Effector memory CD4-positive, alpha-beta T cell (primary cell): ENCODE data around the gene TPSAB1.
"Not testable (repeated sequence)": the region's sequence is repeated elsewhere in the genome, so short reads cannot be mapped to it uniquely, and the experiment has no call there.

Experiments
- DNase-seq, 3 donors: peaks; one replicate each; pipeline ENCODE4 v3.0.0-alpha.2; 2020
- H3K27ac ChIP-seq: 2 replicates; pipeline ENCODE4 v1.7.0; 2013; ENCODE audit warnings: mild to moderate bottlenecking, low read length, moderate library complexity; ENCODE audit not compliant: insufficient read depth, poor library complexity, severe bottlenecking
- H3K27me3 ChIP-seq: replicated peaks from 2 replicates; pipeline ENCODE4 v1.7.0; 2013; ENCODE audit warnings: mild to moderate bottlenecking, low read length; ENCODE audit not compliant: insufficient read depth, control insufficient read depth, poor library complexity, severe bottlenecking
- H3K36me3 ChIP-seq: 2 replicates; pipeline ENCODE4 v1.7.0; 2013; ENCODE audit warnings: mild to moderate bottlenecking, low read length, moderate library complexity; ENCODE audit not compliant: control insufficient read depth, insufficient read depth
- H3K4me1 ChIP-seq: 2 replicates; pipeline ENCODE4 v1.7.0; 2013; ENCODE audit warnings: low read length, mild to moderate bottlenecking; ENCODE audit not compliant: control insufficient read depth, insufficient read depth, poor library complexity, severe bottlenecking
- H3K4me3 ChIP-seq: 2 replicates; pipeline ENCODE4 v1.7.0; 2013; ENCODE audit warnings: low read length, low read depth, mild to moderate bottlenecking; ENCODE audit not compliant: insufficient read depth, poor library complexity, severe bottlenecking
- H3K9me3 ChIP-seq: 2 replicates; pipeline ENCODE4 v1.7.0; 2013; ENCODE audit warnings: mild to moderate bottlenecking, low read length, moderate library complexity; ENCODE audit not compliant: control insufficient read depth

The TPSAB1 gene

DNA sequence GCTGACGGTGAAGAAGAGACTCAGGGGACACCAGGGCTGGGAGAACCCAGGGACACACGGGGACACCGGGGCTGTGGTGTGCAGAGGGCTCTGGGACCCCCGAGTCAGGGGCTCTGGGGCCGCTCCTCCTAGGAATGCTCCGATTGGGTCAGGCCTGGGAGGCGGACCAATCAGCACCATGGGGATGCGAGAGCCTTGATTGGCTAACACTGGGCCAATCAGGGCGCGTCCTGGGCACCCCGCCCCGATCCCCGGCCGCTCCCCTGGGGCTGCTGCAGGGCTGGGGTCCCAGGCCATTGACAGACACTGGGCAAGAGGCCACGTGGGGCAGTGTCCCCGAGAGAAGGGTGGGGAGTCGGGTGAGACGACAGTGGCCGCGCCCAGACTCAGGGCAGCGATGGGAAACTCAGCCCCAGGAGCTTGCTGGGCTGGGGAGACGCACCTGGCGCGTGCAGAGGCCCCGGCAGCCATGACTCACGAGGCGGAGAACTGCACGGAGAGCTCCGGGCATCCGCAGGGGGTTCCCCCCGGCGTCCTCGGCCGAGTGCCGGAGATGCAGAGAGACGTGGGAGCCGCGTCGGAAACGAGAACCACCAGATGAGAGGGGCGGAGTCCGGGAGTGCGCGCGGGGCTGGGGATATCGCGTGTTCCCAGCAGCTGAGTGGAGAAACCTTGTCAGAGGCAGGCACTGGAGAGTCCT is 8.3 kb upstream of the TPSAB1 start:
- not testable (repeated sequence) for H3K9me3 ChIP-seq, H3K4me3 ChIP-seq, DNase-seq, H3K4me1 ChIP-seq, H3K27ac ChIP-seq, H3K27me3 ChIP-seq, H3K36me3 ChIP-seq

DNA sequence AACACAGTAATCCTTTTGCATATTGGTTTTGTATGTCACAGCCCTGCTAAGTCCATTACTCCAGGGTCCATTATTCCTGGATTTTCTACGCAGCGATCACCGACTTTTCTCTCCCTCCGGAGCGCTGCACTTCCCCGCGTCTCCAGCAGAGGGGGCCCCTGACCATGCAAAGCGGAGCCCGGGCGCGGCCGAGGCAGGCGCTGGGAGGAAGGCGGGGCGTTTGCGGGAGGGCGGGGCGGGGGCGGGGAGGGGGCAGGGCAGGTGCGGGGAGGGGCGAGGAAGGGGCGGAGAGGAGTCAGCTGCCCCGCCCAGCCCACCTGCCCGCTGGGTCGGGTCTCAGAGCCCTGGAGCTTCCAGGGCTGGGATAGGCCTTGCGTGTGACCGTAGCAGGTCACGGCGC is 3.8 kb upstream of the TPSAB1 start:
- not testable (repeated sequence) for DNase-seq, H3K4me3 ChIP-seq, H3K4me1 ChIP-seq, H3K9me3 ChIP-seq, H3K27me3 ChIP-seq, H3K36me3 ChIP-seq, H3K27ac ChIP-seq

DNA sequence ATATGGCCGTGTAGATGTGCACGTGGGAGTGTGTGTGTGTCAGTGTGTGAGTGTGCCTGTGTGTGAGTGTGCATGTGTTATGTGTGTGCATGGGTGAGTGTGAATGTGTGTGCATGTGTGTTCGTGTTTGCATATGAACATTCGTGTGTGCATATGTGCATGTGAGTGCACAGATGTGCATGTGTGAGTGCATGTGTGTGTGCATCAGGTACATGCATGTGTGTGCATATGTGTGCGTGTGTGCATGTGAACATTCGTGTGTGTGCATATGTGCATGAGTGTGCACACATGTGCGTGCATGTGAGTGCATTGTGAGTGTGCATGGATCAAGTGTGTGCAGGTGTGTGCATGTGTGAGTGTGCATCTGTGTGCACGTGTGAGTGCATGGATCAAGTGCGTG is 2.5 kb upstream of the TPSAB1 start:
- Histone ChIP-seq H3K27me3 (no peaks in the 10 kb centered on the region), H3K4me3 (no peak overlapping the region), H3K27ac (no peak overlapping the region), H3K36me3 (no peaks in the 10 kb centered on the region), H3K4me1 (no peaks in the 10 kb centered on the region), H3K9me3 (no peaks in the 10 kb centered on the region)
- DNase-seq = no peak

DNA sequence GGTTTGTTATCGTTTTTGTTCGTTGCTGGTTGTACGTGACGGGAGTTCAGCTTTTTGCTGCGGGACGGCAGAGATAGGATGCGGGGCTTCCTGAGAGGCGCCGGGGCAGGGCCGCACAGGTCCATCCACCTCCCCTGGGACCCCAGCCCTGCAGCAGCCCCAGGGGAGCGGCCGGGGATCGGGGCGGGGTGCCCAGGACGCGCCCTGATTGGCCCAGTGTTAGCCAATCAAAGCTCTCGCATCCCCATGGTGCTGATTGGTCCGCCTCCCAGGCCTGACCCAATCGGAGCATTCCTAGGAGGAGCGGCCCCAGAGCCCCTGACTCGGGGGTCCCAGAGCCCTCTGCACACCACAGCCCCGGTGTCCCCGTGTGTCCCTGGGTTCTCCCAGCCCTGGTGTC is 1.6 kb upstream of the TPSAB1 start:
- H3K4me1 ChIP-seq, H3K4me3 ChIP-seq, H3K9me3 ChIP-seq, H3K36me3 ChIP-seq, H3K27ac ChIP-seq, DNase-seq, H3K27me3 ChIP-seq: not testable (repeated sequence)

DNA sequence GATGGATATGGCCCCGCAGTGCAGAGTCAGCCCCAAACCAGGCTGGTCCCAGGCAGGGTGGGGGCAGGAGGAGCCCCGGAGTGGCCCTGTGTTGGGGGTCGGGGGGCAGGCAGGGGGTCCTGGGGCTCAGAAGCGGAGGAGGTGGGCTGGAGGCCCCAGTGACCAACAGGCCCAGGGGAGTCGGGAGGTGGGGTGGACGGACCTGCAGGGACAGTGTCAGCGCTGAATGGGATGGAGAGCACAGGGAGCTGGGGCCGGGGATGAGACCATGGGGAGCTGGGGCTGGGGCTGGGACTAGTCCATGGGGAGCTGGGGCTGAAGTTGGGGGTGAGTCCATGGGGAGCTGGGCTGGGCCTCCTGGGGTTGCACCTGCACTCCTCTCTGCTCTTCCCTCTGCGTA is 930 bp upstream of the TPSAB1 start:
- not testable (repeated sequence) for DNase-seq, H3K9me3 ChIP-seq, H3K27ac ChIP-seq, H3K4me1 ChIP-seq, H3K4me3 ChIP-seq, H3K27me3 ChIP-seq, H3K36me3 ChIP-seq

DNA sequence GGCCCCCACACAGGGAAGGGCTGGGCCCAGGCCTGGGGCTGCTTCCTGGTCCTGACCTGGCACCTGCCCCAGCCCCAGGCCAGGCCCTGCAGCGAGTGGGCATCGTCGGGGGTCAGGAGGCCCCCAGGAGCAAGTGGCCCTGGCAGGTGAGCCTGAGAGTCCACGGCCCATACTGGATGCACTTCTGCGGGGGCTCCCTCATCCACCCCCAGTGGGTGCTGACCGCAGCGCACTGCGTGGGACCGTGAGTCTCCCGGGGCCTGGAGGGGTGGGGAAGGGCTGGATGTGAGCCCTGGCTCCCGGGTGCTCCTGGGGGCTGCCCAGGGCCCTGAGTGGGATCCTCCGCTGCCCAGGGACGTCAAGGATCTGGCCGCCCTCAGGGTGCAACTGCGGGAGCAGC is 576 bp downstream of the TPSAB1 start:
- H3K4me3 ChIP-seq, H3K36me3 ChIP-seq, DNase-seq, H3K9me3 ChIP-seq, H3K27ac ChIP-seq, H3K27me3 ChIP-seq, H3K4me1 ChIP-seq: not testable (repeated sequence)

DNA sequence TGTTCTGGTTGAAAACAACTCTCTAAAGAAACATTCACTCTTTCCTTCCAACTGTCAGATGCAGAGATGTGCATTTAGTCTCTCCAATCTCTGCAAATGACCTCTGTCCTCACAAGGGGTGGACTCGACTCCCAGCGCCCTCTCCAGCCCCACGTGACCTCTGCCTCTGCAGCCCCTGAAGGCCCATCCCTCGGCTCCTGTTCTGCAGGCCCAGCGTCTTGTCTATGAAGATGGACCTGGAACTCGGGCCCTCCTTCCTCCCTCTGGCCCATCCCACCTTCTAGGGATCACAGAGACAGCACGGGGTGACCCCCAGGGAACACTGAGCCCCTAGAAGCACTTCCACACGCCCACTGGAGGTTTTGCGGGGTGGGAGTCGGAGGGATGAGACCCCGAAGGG is 2.9 kb downstream of the TPSAB1 start:
- not testable (repeated sequence) for H3K9me3 ChIP-seq, H3K4me3 ChIP-seq, DNase-seq, H3K4me1 ChIP-seq, H3K27ac ChIP-seq, H3K36me3 ChIP-seq, H3K27me3 ChIP-seq

DNA sequence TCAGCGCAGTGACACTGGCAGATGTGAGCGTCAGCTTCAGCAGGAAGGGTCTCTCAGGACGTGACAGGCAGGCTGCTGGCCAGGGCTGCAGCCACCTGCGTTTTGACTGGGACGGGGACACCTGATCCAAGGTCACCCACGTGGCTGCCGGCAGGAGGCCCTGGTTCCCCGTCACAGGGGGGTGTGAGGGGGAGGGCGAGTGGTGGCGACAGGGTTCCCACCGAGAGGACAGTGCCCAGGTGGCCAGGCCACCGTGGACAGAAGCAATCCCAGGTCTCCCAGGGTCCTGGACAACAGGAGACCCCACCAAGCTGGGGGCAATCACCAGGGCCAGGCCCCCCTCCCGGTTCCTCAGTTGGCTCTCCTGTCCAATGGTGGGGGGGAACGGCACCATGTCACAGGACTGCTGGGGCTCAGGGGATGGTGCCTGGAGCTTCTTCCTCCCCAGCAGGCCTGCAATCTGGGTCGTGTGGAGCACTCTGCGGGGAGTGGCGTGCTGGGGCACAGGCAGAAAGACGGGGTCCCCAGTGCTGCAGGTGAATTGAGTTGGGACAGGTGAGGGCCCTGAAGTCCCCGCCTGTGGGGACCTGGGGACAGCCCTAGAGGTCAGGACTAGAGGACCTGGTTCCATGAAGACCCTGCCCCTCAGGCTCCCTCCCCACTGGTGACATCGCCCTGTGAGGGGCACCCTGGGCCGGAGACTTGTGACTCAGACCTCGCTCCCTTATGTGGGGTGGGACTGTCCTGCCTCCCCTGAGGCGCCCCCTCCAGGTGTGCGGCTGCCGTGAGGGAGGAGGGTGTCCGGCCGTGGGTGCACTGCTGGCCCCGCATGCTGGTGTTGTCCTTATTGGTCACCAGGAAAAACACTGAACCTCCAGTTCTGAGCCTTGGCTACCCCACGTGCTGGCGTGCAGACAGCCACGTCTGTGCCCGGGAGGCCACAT is 3.7 kb downstream of the TPSAB1 start:
- not testable (repeated sequence) for H3K27me3 ChIP-seq, H3K36me3 ChIP-seq, H3K4me3 ChIP-seq, H3K27ac ChIP-seq, H3K4me1 ChIP-seq, DNase-seq, H3K9me3 ChIP-seq

DNA sequence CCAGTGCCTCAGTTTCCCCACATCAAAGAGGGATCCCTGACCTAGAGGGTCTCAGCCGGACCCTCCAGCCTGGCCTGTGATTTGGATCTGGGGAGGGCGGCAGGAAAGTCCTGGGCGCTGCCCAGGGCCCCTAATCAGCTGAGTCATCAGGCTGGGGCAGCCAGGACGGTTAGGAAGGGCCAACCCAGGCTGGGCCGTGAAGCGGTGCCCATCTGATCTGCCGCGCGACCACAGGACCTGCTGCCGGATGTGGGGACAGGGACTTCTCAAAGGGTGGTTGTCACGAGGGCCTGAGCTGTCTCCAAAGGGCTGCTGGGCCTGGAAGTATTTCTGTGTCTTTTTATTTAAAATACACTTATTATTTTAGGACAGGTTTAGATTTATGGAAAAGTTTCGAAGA is 4.4 kb downstream of the TPSAB1 start:
- Histone ChIP-seq H3K4me3 (no peak overlapping the region), H3K36me3 (no peaks in the 10 kb centered on the region), H3K9me3 (no peaks in the 10 kb centered on the region), H3K27me3 (no peaks in the 10 kb centered on the region), H3K4me1 (no peaks in the 10 kb centered on the region), H3K27ac (no peak overlapping the region)
- no peak for DNase-seq

DNA sequence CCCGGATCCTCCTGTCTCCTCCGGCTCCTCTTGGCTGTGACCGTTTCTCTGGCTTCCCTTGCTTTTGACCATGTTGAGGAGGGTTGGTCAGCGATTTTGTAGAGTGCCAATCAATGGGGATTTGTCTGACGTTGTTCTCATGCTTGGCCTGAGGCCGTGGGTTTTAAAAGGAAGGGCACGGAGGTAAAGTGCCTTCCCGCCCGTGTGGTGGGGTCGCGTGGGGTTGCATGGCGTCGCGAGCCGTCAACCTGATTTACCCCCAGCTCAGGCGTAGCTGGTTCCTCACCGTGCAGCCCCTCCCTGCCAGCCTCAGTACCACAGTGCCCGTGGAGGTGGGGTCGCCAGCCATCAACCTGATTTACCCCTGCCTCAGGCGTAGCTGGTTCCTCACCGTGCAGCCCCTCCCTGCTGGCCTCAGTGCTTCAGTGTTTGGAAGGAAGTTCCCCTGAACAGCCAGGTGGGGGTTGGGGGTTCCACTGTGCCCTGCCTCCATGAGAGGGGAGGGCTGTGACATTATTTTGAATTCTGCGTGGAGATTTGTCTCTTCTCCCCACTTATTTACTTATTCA is 5.0 kb downstream of the TPSAB1 start:
- Histone ChIP-seq H3K27me3 (no peaks in the 10 kb centered on the region), H3K4me3 (no peak overlapping the region), H3K36me3 (no peaks in the 10 kb centered on the region), H3K4me1 (no peaks in the 10 kb centered on the region), H3K9me3 (no peaks in the 10 kb centered on the region), H3K27ac (no peak overlapping the region)
- no peak for DNase-seq
